ENCODE data around the gene BCLAF1. TPM values are rescaled to one million over a fixed set of nuclear protein-coding genes. Genes with fewer than 3 reads are reported as not detected.

BCLAF1 gene
- total and polyA plus RNA-seq, 2 of the 8 experiments (the other 6 are each of a cell fraction or from before 2014, with no cell fraction given) = 30.5 to 230 TPM

DNA sequence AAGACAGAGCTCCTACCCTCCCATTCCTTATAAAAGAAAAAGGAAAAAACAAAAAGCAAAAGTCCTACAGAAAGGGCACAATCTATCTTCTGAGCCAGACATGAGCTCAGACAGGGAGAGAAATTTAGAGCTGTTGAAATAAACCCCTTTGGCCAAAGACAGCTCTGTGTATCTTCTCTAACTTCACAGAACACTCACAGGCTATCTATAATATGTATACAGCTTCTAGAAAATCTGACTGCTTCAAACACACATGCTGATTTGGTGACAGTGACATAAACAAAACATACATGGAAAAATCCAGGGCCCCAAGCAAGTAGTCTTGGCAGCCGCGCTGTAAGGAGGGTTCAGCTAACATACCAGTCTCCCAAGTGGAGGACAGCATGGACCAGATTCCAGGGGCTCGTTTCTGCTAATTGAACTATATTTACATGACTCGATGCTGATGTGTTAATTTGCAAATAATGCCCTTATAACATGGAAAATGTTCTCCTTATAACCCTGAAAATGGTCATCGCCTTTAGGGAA is 76.6 kb downstream of the BCLAF1 start:
- Histone ChIP-seq H2AK5ac (ENCODE audit: low read depth, low read length) (no peak overlapping the region), H2BK120ac (replicated peaks; ENCODE audit: low read depth, low read length) (no peak overlapping the region), H3K56ac (replicated peaks; ENCODE audit: insufficient read length, low read depth, low read length) (no peak overlapping the region), H3K79me2 (ENCODE audit: control insufficient read depth in 1 of 2, insufficient read depth in 2 of 2, low read length in 2 of 2) (no peaks in the 10 kb centered on the region), H3K23me2 (ENCODE audit: low read depth, low read length) (no peaks in the 10 kb centered on the region; the same call in 1 of the 2 replicates), H3K4me3 (ENCODE audit: extremely low read depth in 1 of 4, insufficient read depth in 2 of 4, low read depth in 3 of 4, low read length in 4 of 4) (no peak overlapping the region), H2AFZ (ENCODE audit: low read length) (no peak overlapping the region), H3K4me1 (replicated peaks in 1 of 4; ENCODE audit: control insufficient read depth in 3 of 4, insufficient read depth in 4 of 4, low read length in 3 of 4) (no peaks in the 10 kb centered on the region), H3K79me1 (ENCODE audit: low read depth, low read length) (no peaks in the 10 kb centered on the region), H2BK15ac (ENCODE audit: low read length) (no peak overlapping the region), H3K14ac (ENCODE audit: insufficient read length) (no peak overlapping the region), H3K9ac (replicated peaks in 1 of 4; ENCODE audit: extremely low read depth in 1 of 4, low read depth in 3 of 4, low read length in 3 of 4) (no peak overlapping the region), H4K8ac (ENCODE audit: extremely low read depth, insufficient read depth, low read length) (no peak overlapping the region), H3K4ac (replicated peaks; ENCODE audit: insufficient read length, low read depth, low read length) (no peak overlapping the region), H3K4me2 (ENCODE audit: insufficient read depth in 1 of 2, low read depth in 2 of 2, low read length in 2 of 2) (no peak overlapping the region), H3K23ac (ENCODE audit: insufficient read length) (no peak overlapping the region), H3K9me3 (ENCODE audit: insufficient read depth in 2 of 2, low read depth in 1 of 2, low read length in 1 of 2) (no peaks in the 10 kb centered on the region), H4K5ac (ENCODE audit: insufficient read length, low read depth, low read length) (no peak overlapping the region), H4K20me1 (replicated peaks in 1 of 2; ENCODE audit: control insufficient read depth in 1 of 2, insufficient read depth in 2 of 2, low read length in 2 of 2) (no peaks in the 10 kb centered on the region), H3K27me3 (replicated peaks in 1 of 4; ENCODE audit: control insufficient read depth in 3 of 4, extremely low read depth in 1 of 4, insufficient read depth in 3 of 4, low read length in 3 of 4) (no peaks in the 10 kb centered on the region), H2BK12ac (ENCODE audit: low read depth, low read length) (no peak overlapping the region), H3K18ac (ENCODE audit: extremely low read depth, low read length) (no peak overlapping the region), H2BK5ac (ENCODE audit: low read depth, low read length) (no peak overlapping the region), H3K27ac (ENCODE audit: low read depth, low read length) (no peak overlapping the region), H2BK20ac (ENCODE audit: low read length) (no peak overlapping the region), H4K91ac (replicated peaks; ENCODE audit: insufficient read length, low read length) (no peak overlapping the region), H3K36me3 (ENCODE audit: control insufficient read depth in 2 of 4, insufficient read depth in 4 of 4, low read length in 3 of 4) (no peaks in the 10 kb centered on the region)
- FAIRE-seq (no peak), DNase-seq (ENCODE audit: low read depth in 1 of 2, low spot score in 2 of 2) (no peak)
- POLR2A ChIA-PET (ENCODE audit: partially characterized antibody) = no interaction called here
- no peak for TF ChIP-seq CBX5 (IDR thresholded peaks at IDR 0.05; ENCODE audit: low read depth, low read length)
- TF ChIP-seq NANOG (IDR thresholded peaks at IDR 0.05; ENCODE audit: insufficient read depth, low read depth, low read length, poor library complexity, severe bottlenecking) = no peak
- TF ChIP-seq SP4 (IDR thresholded peaks at IDR 0.05; ENCODE audit: low read length) = no peak
- TF ChIP-seq TEAD4 (IDR thresholded peaks at IDR 0.05; ENCODE audit: low read depth, low read length) = no peak
- no peak for TF ChIP-seq SAP30 (IDR thresholded peaks at IDR 0.05; ENCODE audit: insufficient read depth, insufficient replicate concordance, low read length)
- no peak for TF ChIP-seq SRF (IDR thresholded peaks at IDR 0.05; ENCODE audit: low read depth, low read length)
- no peak for TF ChIP-seq RAD21 (IDR thresholded peaks at IDR 0.05 in 1 of 2, conservative IDR thresholded peaks at IDR 0.05 in 1 of 2; ENCODE audit: low read depth in 2 of 2, low read length in 2 of 2)
- TF ChIP-seq RXRA (IDR thresholded peaks at IDR 0.05; ENCODE audit: insufficient read depth, low read depth, low read length) = no peak
- TF ChIP-seq SP1 (IDR thresholded peaks at IDR 0.05; ENCODE audit: low read depth, low read length) = no peak
- no peak for TF ChIP-seq HDAC2 (IDR thresholded peaks at IDR 0.05; ENCODE audit: borderline replicate concordance in 1 of 2, low read depth in 2 of 2, low read length in 2 of 2)
- 93% methylated on average over 5 of the region's 5 CpGs; no CpG with 5 or more reads in 1 of the 2 experiments for WGBS, 2 experiments (ENCODE audit: extremely low coverage in 1 of 2, insufficient coverage in 1 of 2, insufficient read length in 1 of 2, insufficient replicate concordance in 2 of 2, low coverage in 1 of 2, low lambda C conversion rate in 2 of 2, missing lambda C conversion rate in 1 of 2)
- CTCF ChIA-PET (ENCODE audit: partially characterized antibody) = interaction anchor here (1.2 to 3.5 kb wide), 4 partner anchors 13 to 677 kb away, joined by 3 to 19 read pairs (median 4); no protein-coding TSS in a partner anchor

Measured in H1 (cell line).